Activated T-helper 1 cell treated with anti-CD3 and anti-CD28 coated beads, Interleukin-12 subunit alpha, Interleukin-12 subunit beta, Interleukin-2, Interleukin-4 antibody, amounts not matched to agents 30 ng/mL and 10 ng/mL and 1 ng/mL, durations not matched to agents 14 hours and 24 hours and 36 hours (primary cell): ENCODE data around the gene COL9A2. TPM values are rescaled to one million over a fixed set of nuclear protein-coding genes. Genes with fewer than 3 reads are reported as not detected.
"Not testable (repeated sequence)": the region's sequence is repeated elsewhere in the genome, so short reads cannot be mapped to it uniquely, and the experiment has no call there.

Source experiments
- DNase-seq: peaks from one replicate; pipeline ENCODE4 v3.0.0; 2021; ENCODE audit warnings: low spot score
- H3K27ac Mint-ChIP-seq: one replicate; pipeline ENCODE4 v1.8.0; 2021; ENCODE audit warnings: mild to moderate bottlenecking, mixed read lengths
- H3K27me3 Mint-ChIP-seq: one replicate; pipeline ENCODE4 v1.8.0; 2022; ENCODE audit warnings: mild to moderate bottlenecking, moderate library complexity, mixed read lengths; ENCODE audit not compliant: insufficient read depth
- H3K36me3 Mint-ChIP-seq: one replicate; pipeline ENCODE4 v1.8.0; 2021; ENCODE audit warnings: low read depth, mixed read lengths
- H3K4me1 Mint-ChIP-seq: one replicate; pipeline ENCODE4 v1.8.0; 2021; ENCODE audit warnings: low read depth, mixed read lengths
- H3K4me3 Mint-ChIP-seq: one replicate; pipeline ENCODE4 v1.8.0; 2021; ENCODE audit warnings: mild to moderate bottlenecking, moderate library complexity, mixed read lengths
- H3K9me3 Mint-ChIP-seq: one replicate; pipeline ENCODE4 v1.8.0; 2021; ENCODE audit warnings: mixed read lengths
- intact Hi-C: fragments of 100-400 bp; cut with micrococcal nuclease; formaldehyde crosslinking; loops from one replicate; pipeline ENCODE4 v1.15.1; 2024
- total RNA-seq: library from RNA; stranded (reverse); gene quantifications from 2 replicates; pipeline ENCODE4 v1.2.3, GENCODE V29; 2022

The COL9A2 gene
- total RNA-seq, 1 donor from 2014 or later: 20.4 TPM

- peaks cover 70% of the 10 kb centered on the region for H3K4me1 Mint-ChIP-seq
- H3K27me3 Mint-ChIP-seq, H3K36me3 Mint-ChIP-seq, H3K9me3 Mint-ChIP-seq: not testable (repeated sequence)
- peak overlapping the region; percentile 77 for H3K4me3 Mint-ChIP-seq
- peak overlapping the region; percentile 99 for H3K27ac Mint-ChIP-seq
- DNase-seq: peak; percentile 29
- intact Hi-C loops: loop anchor here (1.0 to 5.0 kb wide), 2 partner anchors 62 to 245 kb away; partner anchors contain the start of gene PPT1
These were observed 25.3 kb upstream of the COL9A2 start for GRCh38 chr1:40342381-40342717.

- Mint-ChIP-seq H3K27me3 (no peaks in the 10 kb centered on the region), H3K9me3 (no peaks in the 10 kb centered on the region), H3K36me3 (no peaks in the 10 kb centered on the region), H3K27ac (peak overlapping the region; percentile 99), H3K4me3 (peak overlapping the region; percentile 77), H3K4me1 (peaks cover 70% of the 10 kb centered on the region)
- intact Hi-C loops: loop anchor here (1.0 to 5.0 kb wide), 4 partner anchors 45 to 244 kb away; partner anchors contain the start of gene PPT1
- DNase-seq: no peak
These were observed 24.6 kb upstream of the COL9A2 start for GRCh38 chr1:40341491-40342380.

- peaks cover 61% of the 10 kb centered on the region for H3K4me1 Mint-ChIP-seq
- no peaks in the 10 kb centered on the region for H3K9me3 Mint-ChIP-seq
- no peak for DNase-seq
- peak overlapping the region; percentile 4 for H3K4me3 Mint-ChIP-seq
- H3K27me3 Mint-ChIP-seq: no peaks in the 10 kb centered on the region
- H3K36me3 Mint-ChIP-seq: no peaks in the 10 kb centered on the region
- intact Hi-C loops: loop anchor here (2.0 to 5.0 kb wide), 4 partner anchors 83 to 242 kb away; partner anchors contain the start of genes PPT1 and RLF
- H3K27ac Mint-ChIP-seq: peak overlapping the region; percentile 72
These were observed 22.6 kb upstream of the COL9A2 start for GRCh38 chr1:40339420-40340323.

GRCh38 chr1:40338745-40339419, 21.8 kb upstream of the COL9A2 start:
- Mint-ChIP-seq H3K27me3 (no peaks in the 10 kb centered on the region), H3K27ac (peak overlapping the region; percentile 75), H3K4me3 (peak overlapping the region; percentile 38), H3K36me3 (no peaks in the 10 kb centered on the region), H3K9me3 (no peaks in the 10 kb centered on the region), H3K4me1 (peaks cover 53% of the 10 kb centered on the region)
- peak; percentile 84 for DNase-seq
- intact Hi-C loops: loop anchor here (1.0 to 2.0 kb wide), 8 partner anchors 24 to 255 kb away; partner anchors contain the start of gene RLF

- Mint-ChIP-seq H3K4me3 (no peak overlapping the region), H3K9me3 (no peaks in the 10 kb centered on the region), H3K4me1 (peaks cover 41% of the 10 kb centered on the region), H3K27me3 (no peaks in the 10 kb centered on the region), H3K27ac (no peak overlapping the region), H3K36me3 (no peaks in the 10 kb centered on the region)
- DNase-seq: no peak
- intact Hi-C loops: no loop called here
These were observed 20.4 kb upstream of the COL9A2 start for GRCh38 chr1:40337443-40337842.

DNA sequence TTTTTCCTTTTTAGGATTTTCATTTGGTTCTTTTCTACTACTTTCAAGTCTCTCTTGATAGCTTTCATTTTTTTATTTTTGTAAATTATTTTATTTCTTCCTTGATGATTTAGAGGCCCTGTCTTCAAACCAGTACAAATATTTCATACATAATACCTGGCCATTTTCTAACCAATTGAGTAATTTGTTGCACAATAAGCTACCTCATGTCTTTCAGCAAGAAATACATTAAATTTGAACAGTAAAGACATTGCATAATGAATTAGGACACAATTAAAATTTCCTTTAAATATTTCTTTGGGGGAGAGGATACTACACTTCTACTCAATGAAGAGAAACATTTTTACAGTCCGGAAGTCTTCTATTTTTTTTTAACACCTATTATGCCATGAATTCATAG, 15.6 kb upstream of the COL9A2 start:
- Mint-ChIP-seq H3K4me1 (no peaks in the 10 kb centered on the region), H3K27ac (no peak overlapping the region), H3K36me3 (no peaks in the 10 kb centered on the region), H3K27me3 (peaks cover 5% of the 10 kb centered on the region), H3K9me3 (no peaks in the 10 kb centered on the region), H3K4me3 (no peak overlapping the region)
- intact Hi-C loops: no loop called here
- no peak for DNase-seq

DNA sequence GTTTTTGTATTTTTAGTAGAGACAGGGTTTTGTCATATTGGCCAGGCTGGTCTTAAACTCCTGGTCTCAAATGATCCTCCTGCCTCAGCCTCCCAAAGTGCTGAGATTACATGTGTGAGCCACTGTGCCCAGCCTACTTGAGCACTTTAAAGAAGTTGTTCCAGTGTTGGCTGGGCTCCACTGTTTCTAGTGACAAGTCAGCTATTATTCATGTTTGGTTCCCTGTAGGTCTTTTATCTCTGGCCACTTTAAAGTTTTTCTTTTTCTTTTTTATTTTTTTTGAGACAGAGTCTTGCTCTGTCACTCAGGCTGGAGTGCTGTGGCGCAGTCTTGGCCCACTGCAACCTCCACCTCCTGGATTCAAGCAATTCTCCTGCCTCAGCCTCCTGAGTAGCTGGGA, 14.3 kb upstream of the COL9A2 start:
- H3K4me1 Mint-ChIP-seq, H3K27ac Mint-ChIP-seq, H3K36me3 Mint-ChIP-seq, H3K9me3 Mint-ChIP-seq, H3K4me3 Mint-ChIP-seq, intact Hi-C loops, H3K27me3 Mint-ChIP-seq, DNase-seq: not testable (repeated sequence)

GRCh38 chr1:40318970-40319621, 2.0 kb upstream of the COL9A2 start:
- peaks cover 27% of the 10 kb centered on the region for H3K4me1 Mint-ChIP-seq
- no peaks in the 10 kb centered on the region for H3K9me3 Mint-ChIP-seq
- H3K27me3 Mint-ChIP-seq: peaks cover 17% of the 10 kb centered on the region
- intact Hi-C loops: loop anchor here (5.0 kb wide), 2 partner anchors 97 to 222 kb away; partner anchors contain the start of gene PPT1
- peak overlapping the region; percentile 9 for H3K4me3 Mint-ChIP-seq
- peaks cover 8% of the 10 kb centered on the region for H3K36me3 Mint-ChIP-seq
- H3K27ac Mint-ChIP-seq: peak overlapping the region; percentile 27
- no peak for DNase-seq

GRCh38 chr1:40318476-40318875, 1.4 kb upstream of the COL9A2 start:
- peaks cover 8% of the 10 kb centered on the region for H3K36me3 Mint-ChIP-seq
- intact Hi-C loops: loop anchor here (5.0 kb wide), 2 partner anchors 96 to 221 kb away; partner anchors contain the start of gene PPT1

GRCh38 chr1:40317394-40318074, 448 bp upstream of the COL9A2 start:
- DNase-seq: no peak
- intact Hi-C loops: loop anchor here (2.0 to 5.0 kb wide), 3 partner anchors 87 to 220 kb away; partner anchors contain the start of gene PPT1
- H3K4me3 Mint-ChIP-seq: peak overlapping the region; percentile 59
- H3K9me3 Mint-ChIP-seq: no peaks in the 10 kb centered on the region
- peaks cover 10% of the 10 kb centered on the region for H3K36me3 Mint-ChIP-seq
- H3K27ac Mint-ChIP-seq: peak overlapping the region; percentile 58
- peaks cover 13% of the 10 kb centered on the region for H3K27me3 Mint-ChIP-seq
- peaks cover 41% of the 10 kb centered on the region for H3K4me1 Mint-ChIP-seq

More at GRCh38 chr1:40318476-40318875, 1.4 kb upstream of the COL9A2 start:
- no peak for DNase-seq
- Mint-ChIP-seq H3K4me3 (peak overlapping the region; percentile 8), H3K27ac (no peak overlapping the region), H3K9me3 (no peaks in the 10 kb centered on the region), H3K27me3 (peaks cover 13% of the 10 kb centered on the region), H3K4me1 (peaks cover 32% of the 10 kb centered on the region)

DNA sequence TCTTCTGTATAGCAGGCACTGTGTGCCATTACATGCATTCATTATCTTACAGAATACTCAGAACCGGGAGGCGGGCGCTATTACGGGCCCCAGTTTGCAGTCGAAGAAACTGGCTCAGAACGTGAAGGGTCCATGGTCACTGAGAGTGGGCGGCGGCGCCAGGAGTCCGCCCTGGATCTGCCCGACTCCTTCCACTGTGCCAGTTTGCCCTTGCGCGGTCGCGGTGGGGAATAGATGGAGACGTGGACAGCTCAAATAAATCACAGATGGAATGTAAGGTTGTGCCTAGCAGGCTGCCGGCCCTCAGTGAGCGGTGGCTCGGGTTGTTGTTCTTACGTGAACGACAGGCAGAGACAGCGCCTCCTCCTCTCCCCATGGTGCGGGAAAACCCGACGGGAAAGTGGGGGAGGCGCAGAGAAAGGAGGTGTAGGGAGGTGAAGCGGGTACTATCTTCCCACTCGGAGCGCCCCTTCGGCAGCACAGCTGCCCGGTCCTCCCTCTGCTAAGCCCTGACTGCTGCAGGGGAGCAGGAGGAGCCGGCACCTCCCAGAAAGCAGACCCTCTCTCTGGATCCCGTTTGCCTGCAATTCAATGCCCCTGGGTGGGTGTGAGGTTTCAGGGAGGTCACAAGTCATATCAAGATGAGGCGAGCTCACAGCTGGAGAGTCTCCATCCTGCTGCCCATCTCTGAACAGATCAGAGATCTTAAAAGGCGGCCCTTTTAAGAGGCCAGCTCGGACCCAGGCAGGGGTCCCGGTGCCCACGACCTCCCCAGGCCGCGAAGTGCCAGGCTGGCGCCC, 1.1 kb downstream of the COL9A2 start:
- H3K9me3 Mint-ChIP-seq: no peaks in the 10 kb centered on the region
- H3K36me3 Mint-ChIP-seq: peaks cover 10% of the 10 kb centered on the region

More for the DNA sequence above, 1.1 kb downstream of the COL9A2 start:
- Mint-ChIP-seq H3K27me3 (peaks cover 13% of the 10 kb centered on the region), H3K4me1 (peaks cover 45% of the 10 kb centered on the region), H3K27ac (peak overlapping the region; percentile 83), H3K4me3 (peak overlapping the region; percentile 78)
- no peak for DNase-seq
- intact Hi-C loops: loop anchor here (1.0 to 5.0 kb wide), 9 partner anchors 22 to 219 kb away; partner anchors contain the start of genes PPT1 and ZMPSTE24
